RWPE2 (cell line): Measurements from ENCODE around the gene TCAP.

Experiments used
- ATAC-seq: fragments of 200-7000 bp; cut with Tn5 transposase; 3 replicates; pipeline ENCODE4 v1.9.1; 2021; ENCODE audit warnings: low read depth
- DNase-seq: peaks from one replicate; pipeline ENCODE4 v3.0.0-alpha.2; 2020; ENCODE audit warnings: low spot score
- H3K27ac ChIP-seq: fragments of 450-650 bp; 2 replicates; pipeline ENCODE4 v1.5.1; 2017; ENCODE audit warnings: mild to moderate bottlenecking; ENCODE audit not compliant: poor library complexity, severe bottlenecking
- H3K27me3 ChIP-seq: fragments of 250-450 bp; sonication (Bioruptor Pico); 2 replicates; pipeline ENCODE4 v1.5.1; 2021; ENCODE audit warnings: mild to moderate bottlenecking, moderate library complexity; ENCODE audit not compliant: insufficient read depth, poor library complexity, severe bottlenecking
- H3K36me3 ChIP-seq: fragments of 250-450 bp; sonication (Bioruptor Pico); 2 replicates; pipeline ENCODE4 v1.5.1; 2020; ENCODE audit warnings: low read depth, mild to moderate bottlenecking, moderate library complexity
- H3K4me1 ChIP-seq: fragments of 250-450 bp; sonication (Bioruptor Pico); 2 replicates; pipeline ENCODE4 v1.5.1; 2021; ENCODE audit warnings: mild to moderate bottlenecking, moderate library complexity; ENCODE audit not compliant: insufficient read depth, poor library complexity, severe bottlenecking
- H3K4me3 ChIP-seq: fragments of 250-450 bp; sonication (Bioruptor Pico); 2 replicates; pipeline ENCODE4 v1.5.1; 2021; ENCODE audit warnings: mild to moderate bottlenecking, moderate library complexity; ENCODE audit not compliant: severe bottlenecking
- H3K9me3 ChIP-seq: fragments of 250-450 bp; sonication (Bioruptor Pico); 2 replicates; pipeline ENCODE4 v1.5.1; 2021; ENCODE audit warnings: mild to moderate bottlenecking, moderate library complexity; ENCODE audit not compliant: severe bottlenecking
- CTCF ChIP-seq: fragments of 450-650 bp; IDR thresholded peaks from one replicate; pipeline ENCODE4 v1.5.1; 2017; ENCODE audit warnings: mild to moderate bottlenecking, moderate library complexity; ENCODE audit not compliant: poor library complexity, severe bottlenecking

The TCAP gene

GRCh38 chr17:39648616-39649366, 16.4 kb upstream of the TCAP start:
- no peak for TF ChIP-seq CTCF
- Histone ChIP-seq H3K4me1 (no peaks in the 10 kb centered on the region), H3K27ac (no peak overlapping the region), H3K27me3 (no peaks in the 10 kb centered on the region), H3K9me3 (no peaks in the 10 kb centered on the region), H3K36me3 (no peaks in the 10 kb centered on the region), H3K4me3 (no peak overlapping the region)
- no peak for ATAC-seq
- DNase-seq = no peak

- no peak for TF ChIP-seq CTCF
- H3K27ac ChIP-seq = no peak overlapping the region
- no peak for ATAC-seq
- DNase-seq = no peak
- H3K36me3 ChIP-seq = 0 out of 2 replicates have a peak, but pooled peaks cover 3% of the 10 kb centered on the region
- no peaks in the 10 kb centered on the region for H3K9me3 ChIP-seq
- no peaks in the 10 kb centered on the region for H3K27me3 ChIP-seq
- H3K4me3 ChIP-seq = no peak overlapping the region
- no peaks in the 10 kb centered on the region for H3K4me1 ChIP-seq
Measured at GRCh38 chr17:39650121-39650579, 15.0 kb upstream of the TCAP start.

- Histone ChIP-seq H3K4me1 (no peaks in the 10 kb centered on the region), H3K4me3 (no peak overlapping the region), H3K36me3 (0 out of 2 replicates have a peak, but pooled peaks cover 3% of the 10 kb centered on the region), H3K9me3 (no peaks in the 10 kb centered on the region), H3K27me3 (no peaks in the 10 kb centered on the region), H3K27ac (no peak overlapping the region)
- TF ChIP-seq CTCF = no peak
- ATAC-seq = no peak
- DNase-seq = no peak
Measured at GRCh38 chr17:39651923-39652586, 13.1 kb upstream of the TCAP start.

- no peaks in the 10 kb centered on the region for H3K4me1 ChIP-seq
- H3K4me3 ChIP-seq = no peak overlapping the region
- no peaks in the 10 kb centered on the region for H3K9me3 ChIP-seq
- no peak for DNase-seq
- H3K27ac ChIP-seq = no peak overlapping the region
- H3K27me3 ChIP-seq = no peaks in the 10 kb centered on the region
- 0 out of 2 replicates have a peak, but pooled peaks cover 3% of the 10 kb centered on the region for H3K36me3 ChIP-seq
- ATAC-seq = peak; percentile 24; the same call in 1 of the 3 replicates
- no peak for TF ChIP-seq CTCF
Measured at GRCh38 chr17:39652587-39653315, 12.4 kb upstream of the TCAP start.
